GM21786 (cell line): ENCODE results near the gene LYPLA2.

ENCODE experiments used
- ATAC-seq: cut with Tn5 transposase; IDR thresholded peaks from one replicate; pipeline ENCODE4 v1.9.1; 2021; ENCODE audit not compliant: unreplicated experiment

The LYPLA2 gene

DNA sequence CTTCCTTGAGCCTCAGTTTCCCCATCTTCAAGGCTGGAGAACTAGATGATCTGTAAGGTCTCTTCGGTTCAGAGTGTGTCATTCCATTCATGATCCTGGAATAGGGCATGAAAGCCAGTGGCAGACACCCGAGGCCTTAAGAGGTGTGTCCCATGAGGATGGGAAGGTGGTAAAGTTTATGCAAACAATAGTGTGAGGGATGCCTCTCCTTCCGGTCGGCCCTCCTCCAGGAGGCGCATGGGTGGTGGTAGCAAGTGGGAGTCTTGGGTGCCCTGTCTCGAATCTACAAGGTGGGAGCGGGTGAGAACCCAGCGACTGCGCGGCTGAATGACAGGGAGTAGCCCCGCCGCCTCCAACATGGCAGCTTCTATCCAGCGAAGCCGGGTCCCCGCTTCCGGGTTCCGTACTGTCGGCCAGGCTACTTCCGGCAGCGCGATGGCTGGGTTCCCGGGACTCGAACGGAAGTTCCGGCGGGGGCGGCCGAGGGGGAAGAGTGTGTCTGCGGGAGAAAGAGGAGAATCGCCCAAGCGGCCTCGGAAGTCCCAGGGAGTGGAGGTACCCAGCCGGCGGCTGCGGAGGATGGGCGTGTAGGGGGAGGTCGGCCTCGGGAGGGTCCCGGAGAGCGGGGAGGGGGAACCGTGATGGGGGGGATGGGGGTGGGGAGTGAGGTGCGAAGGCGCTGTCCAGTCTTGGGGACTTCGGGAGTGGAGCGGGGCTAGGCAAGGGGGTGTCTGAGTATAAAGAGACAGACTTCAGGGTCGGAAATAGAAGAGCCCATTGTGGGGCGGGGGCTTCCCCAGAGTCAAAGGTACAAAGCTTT is at the start of gene LYPLA2:
Gene LYPLA2 (plus strand): TSS at position 450 of the 820 bp plus-strand sequence. CDS start 1,538 bp downstream, outside the sequence.
- ATAC-seq: peak; percentile 74

DNA sequence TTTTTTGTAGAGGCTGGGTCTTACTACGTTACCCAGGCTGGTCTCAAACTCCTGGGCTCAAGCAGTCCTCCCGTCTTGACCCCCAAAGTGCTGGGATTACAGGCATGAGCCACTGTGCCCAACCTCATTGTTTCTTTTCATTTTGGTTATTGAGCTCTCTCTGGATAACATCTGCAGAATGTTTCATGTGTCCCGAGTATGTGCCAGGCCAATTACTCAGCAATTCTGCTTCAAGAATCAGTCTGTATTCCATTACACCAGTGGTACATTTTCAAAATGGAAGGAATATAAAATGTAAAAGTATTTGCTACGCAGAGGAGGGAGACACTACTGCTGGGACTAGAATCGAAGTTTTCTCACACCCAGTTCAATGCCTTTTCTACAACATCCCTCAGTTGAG is 49.3 kb upstream of the LYPLA2 start:
- ATAC-seq: no peak

DNA sequence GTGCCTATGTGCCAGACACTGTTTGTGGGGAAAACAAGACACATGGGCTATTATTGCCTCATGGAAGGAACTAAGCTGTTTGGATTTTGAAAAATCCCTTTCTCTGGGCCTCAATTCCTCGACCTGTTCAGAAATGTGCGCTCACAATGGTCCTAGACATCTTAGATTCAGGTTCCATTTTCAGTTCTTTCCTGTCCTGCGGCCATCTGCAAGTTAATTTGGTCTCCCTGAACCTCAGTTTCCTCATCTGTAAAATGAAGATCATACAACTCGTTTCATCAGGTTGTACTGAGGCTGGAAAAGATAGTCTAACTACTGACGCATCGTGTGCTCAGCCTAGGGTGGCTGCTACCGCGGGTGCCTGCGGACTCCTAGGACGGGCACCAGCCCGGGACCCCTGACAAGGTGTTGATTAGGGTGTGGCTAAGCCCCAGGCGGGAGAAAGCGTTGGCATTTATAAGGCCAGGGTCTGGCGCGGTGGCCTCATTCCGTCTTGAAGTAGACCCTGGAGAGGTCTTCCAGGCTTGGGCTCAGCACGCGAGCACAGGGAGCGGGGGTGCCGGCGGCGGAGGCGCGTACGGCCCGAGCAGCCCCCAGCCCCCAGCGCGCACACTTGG is 48.2 kb upstream of the LYPLA2 start:
- peak; percentile 11 for ATAC-seq

DNA sequence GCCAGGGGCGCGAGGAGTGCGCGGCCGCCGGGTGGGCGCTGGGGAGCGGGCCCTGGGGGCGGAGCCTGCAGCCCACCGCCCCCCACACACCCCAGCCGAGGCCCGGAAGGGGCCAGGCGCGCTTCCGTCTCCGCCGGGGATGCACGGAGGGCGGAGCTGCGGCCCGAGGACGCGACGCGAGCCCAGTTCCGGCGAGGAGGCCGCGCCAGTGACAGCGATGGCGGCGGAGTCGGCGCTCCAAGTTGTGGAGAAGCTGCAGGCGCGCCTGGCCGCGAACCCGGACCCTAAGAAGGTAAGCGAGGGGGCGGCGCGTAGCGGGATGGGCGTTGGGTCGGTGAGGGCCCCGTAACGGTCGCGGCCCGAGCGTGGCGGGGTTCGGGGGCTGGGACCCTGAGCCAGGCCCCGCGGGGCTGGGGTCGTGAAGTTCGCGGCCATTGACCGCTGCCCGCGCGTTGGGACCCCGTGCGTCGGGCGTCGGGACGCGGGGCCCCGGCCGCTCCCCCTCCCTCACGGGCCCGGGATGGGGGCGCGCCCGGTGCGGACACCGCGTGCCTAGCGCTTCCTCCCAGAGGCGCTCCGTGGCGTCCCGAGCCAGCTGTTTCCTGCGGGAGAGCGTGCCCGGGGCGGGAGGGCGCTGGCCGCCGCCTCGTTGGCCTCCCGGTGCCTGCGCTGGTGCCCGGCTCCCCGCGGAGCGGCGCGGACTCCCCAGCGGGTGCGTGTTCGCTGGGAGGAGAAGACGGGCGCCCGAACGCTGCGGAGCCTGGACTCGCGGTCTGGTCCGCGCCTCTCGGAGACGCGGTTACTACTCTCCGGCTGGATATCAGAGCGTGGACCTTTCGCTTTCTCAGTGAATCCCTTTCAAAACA is 47.4 kb upstream of the LYPLA2 start, which contains the start of gene ELOA:
Gene ELOA (plus strand): TSS at position 185 of the 866 bp plus-strand sequence. CDS start 33 bp downstream, at position 218.
- ATAC-seq: peak; percentile 66

DNA sequence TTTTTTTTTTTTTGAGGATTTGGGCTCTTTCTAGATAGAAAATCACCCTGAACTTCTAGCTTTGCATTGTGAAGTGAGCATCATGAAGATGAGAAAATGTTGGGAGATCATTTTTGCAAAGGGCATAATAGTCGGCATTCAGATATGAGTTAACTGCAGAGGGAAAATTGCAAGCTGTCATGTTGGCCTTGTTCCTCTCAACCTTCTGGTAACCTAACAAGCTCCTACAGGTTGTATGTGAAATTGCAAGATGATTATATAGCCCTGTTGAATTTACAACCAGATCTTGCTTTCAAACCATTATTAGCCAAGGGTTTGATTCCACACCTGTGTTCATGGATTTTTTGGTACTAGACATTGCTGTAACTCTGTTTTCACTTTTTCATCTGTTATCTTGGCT is 45.4 kb upstream of the LYPLA2 start:
- ATAC-seq: no peak

DNA sequence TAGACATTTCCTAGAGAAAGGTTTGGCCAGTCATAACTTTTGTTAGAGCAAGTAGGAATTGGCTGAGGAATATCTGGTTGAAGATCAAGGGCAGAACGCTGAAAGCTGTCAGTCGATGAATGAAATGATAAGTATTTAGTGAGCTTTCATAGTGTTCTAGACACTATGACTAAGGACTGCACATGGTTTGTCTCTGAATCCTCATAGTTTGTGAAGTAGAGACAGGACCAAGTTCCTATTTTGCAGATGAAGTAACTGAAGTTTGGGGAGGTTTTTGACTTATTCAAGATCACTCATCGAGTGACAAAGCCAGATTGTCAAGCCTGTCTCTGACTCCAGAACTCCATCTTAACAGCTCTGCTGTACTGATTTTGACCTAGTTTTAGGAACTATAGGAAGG is 42.9 kb upstream of the LYPLA2 start:
- ATAC-seq: no peak

DNA sequence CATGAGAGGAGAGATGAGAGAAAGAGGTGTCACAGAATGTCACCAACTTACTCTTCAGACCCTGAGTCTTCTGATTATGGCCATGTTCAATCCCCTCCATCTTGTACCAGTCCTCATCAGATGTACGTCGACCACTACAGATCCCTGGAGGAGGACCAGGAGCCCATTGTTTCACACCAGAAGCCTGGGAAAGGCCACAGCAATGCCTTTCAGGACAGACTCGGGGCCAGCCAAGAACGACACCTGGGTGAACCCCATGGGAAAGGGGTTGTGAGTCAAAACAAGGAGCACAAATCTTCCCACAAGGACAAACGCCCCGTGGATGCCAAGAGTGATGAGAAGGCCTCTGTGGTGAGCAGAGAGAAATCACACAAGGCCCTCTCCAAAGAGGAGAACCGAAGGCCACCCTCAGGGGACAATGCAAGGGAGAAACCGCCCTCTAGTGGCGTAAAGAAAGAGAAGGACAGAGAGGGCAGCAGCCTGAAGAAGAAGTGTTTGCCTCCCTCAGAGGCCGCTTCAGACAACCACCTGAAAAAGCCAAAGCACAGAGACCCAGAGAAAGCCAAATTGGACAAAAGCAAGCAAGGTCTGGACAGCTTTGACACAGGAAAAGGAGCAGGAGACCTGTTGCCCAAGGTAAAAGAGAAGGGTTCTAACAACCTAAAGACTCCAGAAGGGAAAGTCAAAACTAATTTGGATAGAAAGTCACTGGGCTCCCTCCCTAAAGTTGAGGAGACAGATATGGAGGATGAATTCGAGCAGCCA is 39.7 kb upstream of the LYPLA2 start:
- no peak for ATAC-seq

DNA sequence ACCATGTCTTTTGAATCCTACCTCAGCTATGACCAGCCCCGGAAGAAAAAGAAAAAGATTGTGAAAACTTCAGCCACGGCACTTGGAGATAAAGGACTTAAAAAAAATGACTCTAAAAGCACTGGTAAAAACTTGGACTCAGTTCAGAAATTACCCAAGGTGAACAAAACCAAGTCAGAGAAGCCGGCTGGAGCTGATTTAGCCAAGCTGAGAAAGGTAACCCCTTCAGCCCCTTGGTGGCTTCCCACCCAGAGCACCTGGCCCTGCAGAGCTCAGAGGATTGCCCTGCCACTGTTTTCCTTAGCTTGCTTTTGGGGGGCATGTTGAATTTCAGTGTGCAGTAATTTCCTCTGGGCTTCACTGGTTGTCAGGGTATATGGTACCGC is 39.1 kb upstream of the LYPLA2 start:
- ATAC-seq: no peak

DNA sequence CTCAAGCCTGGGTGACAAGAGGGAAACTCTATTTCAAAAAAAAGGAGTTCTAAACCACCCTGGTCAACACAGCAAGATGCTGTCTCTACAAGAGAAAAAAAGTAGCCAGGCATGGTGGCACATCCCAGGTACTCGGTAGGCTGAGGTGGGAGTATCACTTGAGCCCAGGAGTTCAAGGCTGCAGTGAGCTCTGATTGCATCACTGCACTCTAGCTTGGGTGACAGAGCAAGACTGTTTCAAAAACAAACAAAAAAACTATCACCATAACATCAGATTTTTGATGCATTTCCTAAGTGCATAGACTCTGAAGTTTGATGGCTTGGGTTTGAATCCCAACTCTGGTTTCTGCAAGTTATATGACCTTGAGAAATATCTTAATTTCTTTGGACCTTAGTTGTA is 38.0 kb upstream of the LYPLA2 start:
- ATAC-seq: no peak

DNA sequence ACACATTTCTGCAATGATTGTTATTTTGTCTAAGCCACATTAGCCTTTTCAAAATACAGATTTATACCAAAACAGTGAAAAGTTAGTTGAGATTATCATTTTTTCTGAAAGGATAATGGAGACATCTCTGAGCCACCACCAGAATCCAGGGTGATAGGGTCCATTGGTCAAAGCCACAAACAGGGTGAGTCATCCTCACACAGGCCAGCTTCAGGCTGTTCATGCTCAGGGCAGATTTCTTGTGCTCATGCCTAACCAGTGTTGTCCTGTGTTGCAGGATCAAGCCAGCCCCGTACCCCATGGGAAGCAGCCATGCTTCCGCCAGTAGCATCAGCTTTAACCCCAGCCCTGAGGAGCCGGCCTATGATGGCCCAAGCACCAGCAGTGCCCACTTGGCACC is 34.3 kb upstream of the LYPLA2 start:
- no peak for ATAC-seq

DNA sequence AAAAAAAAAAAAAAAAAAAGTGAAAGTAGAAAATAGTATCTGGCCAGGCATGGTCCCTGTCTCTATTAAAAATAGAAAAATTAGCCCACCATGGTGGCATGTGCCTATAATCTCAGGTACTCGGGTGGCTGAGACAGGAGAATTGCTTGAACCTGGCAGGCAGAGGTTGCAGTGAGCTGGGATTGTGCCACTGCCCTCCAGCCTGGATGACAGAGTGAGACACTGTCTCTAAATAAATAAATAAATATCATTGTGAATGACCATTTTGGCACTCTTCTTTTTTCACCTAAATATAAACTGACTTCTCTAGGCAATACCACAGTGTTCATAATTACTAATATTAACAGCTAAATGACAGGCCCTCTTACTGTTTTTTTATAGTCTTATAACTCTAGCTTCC is 33.1 kb upstream of the LYPLA2 start:
- ATAC-seq: no peak

DNA sequence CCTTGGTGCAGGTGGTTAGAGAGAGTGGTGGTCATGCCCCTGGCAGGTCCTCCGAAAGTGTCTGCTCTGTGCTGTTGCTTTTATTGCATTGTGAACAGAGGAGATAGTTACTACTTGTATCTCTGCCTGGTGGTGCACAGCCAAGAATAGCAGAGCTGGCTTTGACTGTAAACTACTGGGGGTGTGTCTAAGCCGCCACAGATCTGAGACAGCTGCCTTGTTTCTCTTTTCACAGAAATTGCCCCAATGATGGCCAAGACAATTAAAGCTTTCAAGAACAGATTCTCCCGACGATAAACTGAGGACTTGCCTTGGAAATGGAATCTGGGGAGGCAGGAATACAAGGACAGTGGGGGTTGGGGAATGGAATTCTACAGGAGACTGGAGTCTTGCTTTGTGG is 31.7 kb upstream of the LYPLA2 start:
- ATAC-seq: no peak

DNA sequence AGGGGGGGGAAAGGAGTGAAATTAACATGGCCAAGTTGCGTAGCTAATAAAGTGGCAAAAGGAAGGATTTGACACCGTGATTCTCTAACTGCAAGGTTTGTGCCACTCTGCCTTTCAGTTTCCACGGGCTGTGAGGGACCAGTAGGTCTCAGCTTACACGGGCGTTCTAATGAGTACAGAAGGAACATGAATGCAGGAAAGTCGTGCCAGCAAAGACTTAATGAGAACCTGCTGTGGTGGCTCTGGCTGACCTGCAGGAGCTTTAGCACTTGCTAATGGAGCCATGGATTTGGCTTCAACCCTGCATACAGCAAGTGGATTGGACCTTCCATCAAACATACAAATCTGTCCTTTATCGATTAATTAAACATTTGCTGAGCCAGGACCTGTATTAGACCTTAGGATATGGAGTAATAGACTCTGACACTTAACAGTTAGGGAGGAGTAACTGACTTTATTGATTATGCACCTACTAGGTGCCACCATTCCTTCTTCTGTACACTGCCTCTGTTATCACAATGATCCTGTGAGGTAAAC is 27.8 kb upstream of the LYPLA2 start:
- ATAC-seq: no peak

DNA sequence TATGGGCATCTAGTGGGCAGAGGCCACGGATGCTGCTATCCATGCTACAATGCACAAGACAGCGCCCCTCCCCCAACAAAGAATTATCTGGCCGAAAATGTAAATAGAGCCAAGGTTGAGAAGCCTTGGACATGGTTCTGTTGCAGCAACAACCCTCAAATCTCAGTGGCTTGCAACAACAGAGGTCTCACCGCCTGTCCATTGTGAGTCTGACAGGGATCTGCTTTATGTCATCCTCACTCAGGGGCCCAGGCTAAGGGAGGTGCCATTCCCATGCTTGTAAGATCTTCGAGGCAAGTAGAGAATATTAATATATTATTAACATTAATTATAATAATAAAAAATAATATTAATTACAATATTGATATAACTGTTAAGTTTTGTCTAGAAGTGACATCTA is 22.2 kb upstream of the LYPLA2 start:
- ATAC-seq: no peak

DNA sequence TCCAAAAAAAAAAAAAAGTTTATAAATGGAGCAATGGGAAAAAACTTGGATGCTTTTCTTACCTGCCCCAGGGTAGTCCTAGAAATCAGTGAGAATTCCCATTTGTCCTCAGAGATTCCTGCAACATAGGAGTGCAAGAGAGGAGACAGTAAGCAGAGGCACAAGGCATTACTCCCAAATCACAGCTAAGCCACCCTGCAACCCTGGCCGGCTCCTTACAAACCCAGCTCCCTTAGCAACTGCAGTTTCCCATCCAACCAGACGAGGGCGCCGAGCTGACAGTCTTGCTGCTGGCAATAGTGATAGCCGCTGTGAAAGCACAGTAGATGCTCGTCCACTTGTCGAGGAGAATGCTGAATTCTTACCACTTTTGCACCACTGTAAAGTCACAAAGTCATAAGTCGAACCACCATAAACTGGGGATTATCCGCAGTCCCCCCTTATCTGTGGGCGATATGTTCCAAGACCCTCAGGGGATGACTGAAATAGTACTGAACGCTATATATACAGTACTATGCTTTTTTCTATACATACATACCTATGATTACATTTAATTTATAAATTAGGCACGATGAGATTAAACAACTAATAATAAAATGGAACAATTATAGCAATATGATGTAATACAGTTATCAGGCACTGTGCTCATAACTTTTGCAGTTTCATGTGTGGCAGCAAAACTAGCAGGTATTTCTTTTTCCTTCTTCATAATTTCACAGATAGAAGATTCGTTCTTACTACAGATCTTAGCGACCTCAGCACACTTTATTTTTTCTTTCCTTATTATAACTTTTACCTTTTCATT is 18.7 kb upstream of the LYPLA2 start:
- ATAC-seq: no peak

DNA sequence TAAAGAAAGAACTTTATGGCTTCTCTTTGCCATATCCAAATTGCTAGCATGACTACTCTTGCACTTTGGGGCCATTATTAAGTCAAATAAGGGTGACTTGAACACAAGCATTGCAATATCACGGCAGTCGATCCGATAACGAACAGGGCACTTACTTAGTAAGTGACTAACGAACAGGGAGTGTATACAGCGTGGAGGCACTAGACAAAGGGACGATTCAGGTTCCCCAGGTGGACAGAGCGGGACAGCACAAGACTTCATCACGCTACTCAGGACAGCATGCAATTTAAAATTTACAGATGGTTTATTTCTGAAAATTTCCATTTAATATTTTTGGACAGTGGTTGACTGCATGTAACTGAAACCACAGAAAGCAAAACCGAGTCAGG is 18.1 kb upstream of the LYPLA2 start:
- no peak for ATAC-seq

DNA sequence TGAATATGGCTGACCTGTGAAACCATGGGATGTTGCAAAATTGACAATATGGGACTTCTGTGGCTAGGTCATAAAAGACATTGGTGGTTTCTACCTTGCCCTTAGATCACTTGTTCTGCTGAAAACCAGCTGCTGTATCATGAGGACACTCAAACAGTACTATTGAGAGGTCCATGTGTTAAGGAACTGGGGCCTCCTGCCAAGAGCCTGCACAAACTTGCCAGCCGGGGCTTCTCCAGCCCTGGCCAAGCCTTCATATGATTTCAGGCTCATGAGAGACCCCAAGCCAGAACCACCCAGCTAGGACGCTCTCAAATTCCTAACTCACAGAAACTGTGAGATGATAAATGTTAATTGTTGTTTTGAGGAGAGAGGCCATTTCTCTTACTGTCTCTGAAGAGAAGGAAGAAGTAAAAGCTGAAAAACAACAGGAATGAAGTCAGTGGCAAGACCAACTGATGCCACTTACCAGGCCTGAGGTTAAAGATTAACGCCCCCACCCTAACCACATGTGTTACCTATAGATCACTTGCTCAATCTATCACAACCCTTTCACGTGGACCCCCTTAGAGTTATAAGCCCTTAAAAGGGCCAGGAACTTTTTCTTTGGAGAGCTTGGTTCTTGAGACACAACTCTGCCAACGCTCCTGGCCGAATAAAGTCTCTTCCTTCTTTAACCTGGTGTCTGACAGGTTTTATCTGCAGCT is 16.6 kb upstream of the LYPLA2 start:
- no peak for ATAC-seq

DNA sequence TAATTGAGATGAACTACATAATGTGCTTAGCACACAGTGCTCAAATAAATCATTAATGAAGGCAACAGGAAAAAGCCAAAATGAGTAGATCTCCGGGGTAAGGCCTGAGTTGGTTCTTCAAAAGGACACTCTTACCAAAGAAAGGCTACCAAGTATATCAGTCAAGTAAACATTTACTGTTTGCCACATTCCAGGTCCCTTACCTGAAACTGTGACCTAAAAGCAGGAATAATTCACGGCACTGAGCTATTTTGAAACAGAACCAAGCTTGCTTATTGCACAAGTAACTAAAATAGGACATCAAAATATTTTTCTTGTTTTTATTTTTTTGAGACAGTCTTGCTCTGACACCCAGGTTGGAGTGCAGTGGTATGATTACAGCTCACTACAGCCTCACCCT is 14.7 kb upstream of the LYPLA2 start:
- no peak for ATAC-seq
